Endodermal cell (in vitro differentiated cells): ENCODE data around the gene AGMAT. TPM values are rescaled to one million over a fixed set of nuclear protein-coding genes. Genes with fewer than 3 reads are reported as not detected.

ENCODE experiments used
- DNase-seq: peaks from one replicate; pipeline ENCODE4 v3.0.0-alpha.2; 2017
- H3K27ac ChIP-seq: 2 replicates; pipeline ENCODE4 v1.5.1; 2013; ENCODE audit warnings: mild to moderate bottlenecking, low read depth, low read length, moderate library complexity
- H3K27me3 ChIP-seq: 2 replicates; pipeline ENCODE4 v1.6.1; 2013; ENCODE audit warnings: mild to moderate bottlenecking, low read length, moderate library complexity; ENCODE audit not compliant: insufficient read depth, control insufficient read depth, poor library complexity, severe bottlenecking
- H3K36me3 ChIP-seq: 2 replicates; pipeline ENCODE4 v1.7.0; 2013; ENCODE audit warnings: mild to moderate bottlenecking, low read length, moderate library complexity; ENCODE audit not compliant: control insufficient read depth, insufficient read depth
- H3K4me1 ChIP-seq: one replicate; pipeline ENCODE4 v1.7.0; 2013; ENCODE audit warnings: low read length; ENCODE audit not compliant: control insufficient read depth, insufficient read depth
- H3K4me3 ChIP-seq: 2 replicates; pipeline ENCODE4 v1.5.1; 2013; ENCODE audit warnings: mild to moderate bottlenecking, low read length, moderate library complexity
- H3K9ac ChIP-seq: 2 replicates; pipeline ENCODE4 v1.6.1; 2013; ENCODE audit warnings: mild to moderate bottlenecking, low read length, moderate library complexity; ENCODE audit not compliant: poor library complexity, severe bottlenecking; ENCODE audit errors: extremely low read depth
- H3K9me3 ChIP-seq: 2 replicates; pipeline ENCODE4 v1.6.1; 2013; ENCODE audit warnings: mild to moderate bottlenecking, low read length, moderate library complexity; ENCODE audit not compliant: control insufficient read depth
- H3K27ac Mint-ChIP-seq: 2 replicates; pipeline ENCODE4 v1.8.0; 2020; ENCODE audit warnings: mixed read lengths
- H3K27me3 Mint-ChIP-seq: 2 replicates; pipeline ENCODE4 v1.8.0; 2021; ENCODE audit warnings: mild to moderate bottlenecking, mixed read lengths; ENCODE audit not compliant: insufficient read depth
- H3K36me3 Mint-ChIP-seq: 2 replicates; pipeline ENCODE4 v1.8.0; 2020; ENCODE audit warnings: low read depth, mixed read lengths
- H3K4me1 Mint-ChIP-seq: 2 replicates; pipeline ENCODE4 v1.8.0; 2020; ENCODE audit warnings: mixed read lengths
- H3K4me3 Mint-ChIP-seq: 2 replicates; pipeline ENCODE4 v1.8.0; 2020; ENCODE audit warnings: mild to moderate bottlenecking, moderate library complexity, mixed read lengths
- H3K9me3 Mint-ChIP-seq: 2 replicates; pipeline ENCODE4 v1.8.0; 2020; ENCODE audit warnings: mild to moderate bottlenecking, mixed read lengths
- CTCF ChIP-seq: fragments of 200-600 bp; sonication (generic); conservative IDR thresholded peaks from 2 replicates; pipeline ENCODE4 v1.5.0; 2021; ENCODE audit warnings: antibody characterized with exemption, mild to moderate bottlenecking
- WGBS, 2 experiments: methylation state at CpG; one replicate each; pipeline versions ENCODE4 v1.1.5 to v1.1.7; 2013; ENCODE audit warnings: missing lambda C conversion rate in 2 of 2, mixed read lengths in 1 of 2; ENCODE audit not compliant: insufficient coverage in 1 of 2, insufficient read length in 1 of 2; 5-methylcytosine and 5-hydroxymethylcytosine counted together
- total RNA-seq, 2 donors: library from RNA; stranded (reverse); fragmentation: NEBNext Ultra II Directional in 1 of 2; extraction: Animal tissue kit (Norgen Biotek cat#: 25700) in 1 of 2; gene quantifications; 2 replicates in 1 of 2; 3 replicates in 1 of 2; pipeline ENCODE4 v1.2.1, GENCODE V29; 2021

AGMAT gene
- total RNA-seq, 2 donors from 2014 or later: 3.8 to 4.4 TPM

- H3K4me1 Mint-ChIP-seq: peaks cover 11% of the 10 kb centered on the region
- no peak for TF ChIP-seq CTCF
- H3K27ac ChIP-seq: no peak overlapping the region
- H3K36me3 ChIP-seq: peaks cover 42% of the 10 kb centered on the region
- H3K4me1 ChIP-seq: no peaks in the 10 kb centered on the region
- peaks cover 29% of the 10 kb centered on the region for H3K36me3 Mint-ChIP-seq
- no peaks in the 10 kb centered on the region for H3K27me3 Mint-ChIP-seq
- H3K4me3 ChIP-seq: no peak overlapping the region
- no peak overlapping the region for H3K9ac ChIP-seq
- no peaks in the 10 kb centered on the region for H3K9me3 ChIP-seq
- 99 to 100% methylated on average over 1 to 4 of the region's 4 CpGs for WGBS, 2 experiments
- DNase-seq: no peak
- H3K9me3 Mint-ChIP-seq: no peaks in the 10 kb centered on the region
- H3K27me3 ChIP-seq: no peaks in the 10 kb centered on the region
- no peak overlapping the region for H3K27ac Mint-ChIP-seq
- no peak overlapping the region for H3K4me3 Mint-ChIP-seq
Observed at GRCh38 chr1:15531003-15531402, 53.8 kb downstream of the AGMAT start.

GRCh38 chr1:15526490-15527339 is 58.1 kb downstream of the AGMAT start, which contains the start of gene DNAJC16:
Gene DNAJC16, plus strand, starts transcription at chr1:15526848. Its CDS starts 2,258 bp downstream, at chr1:15529106.
- 0 to 1% methylated on average over 34 to 65 of the region's 65 CpGs for WGBS, 2 experiments
- Mint-ChIP-seq H3K27me3 (no peaks in the 10 kb centered on the region), H3K36me3 (peaks cover 15% of the 10 kb centered on the region), H3K4me3 (peak within 1 kb of the TSS; percentile 82), H3K9me3 (no peaks in the 10 kb centered on the region), H3K27ac (peak within 1 kb of the TSS; percentile 100), H3K4me1 (peaks cover 25% of the 10 kb centered on the region)
- H3K36me3 ChIP-seq: peaks cover 24% of the 10 kb centered on the region
- TF ChIP-seq CTCF: peak; percentile 33
- peak within 1 kb of the TSS; percentile 93 for H3K4me3 ChIP-seq
- no peaks in the 10 kb centered on the region for H3K4me1 ChIP-seq
- peak within 1 kb of the TSS; percentile 91 for H3K27ac ChIP-seq
- no peaks in the 10 kb centered on the region for H3K27me3 ChIP-seq
- no peaks in the 10 kb centered on the region for H3K9me3 ChIP-seq
- DNase-seq: peak; percentile 100
- peak within 1 kb of the TSS; percentile 85 for H3K9ac ChIP-seq

- peaks cover 30% of the 10 kb centered on the region for H3K4me1 Mint-ChIP-seq
- H3K27me3 Mint-ChIP-seq: no peaks in the 10 kb centered on the region
- peak overlapping the region; percentile 42 for H3K27ac ChIP-seq
- no peaks in the 10 kb centered on the region for H3K9me3 Mint-ChIP-seq
- H3K4me1 ChIP-seq: no peaks in the 10 kb centered on the region
- no peak for TF ChIP-seq CTCF
- 0 to 6% methylated on average over 1 to 9 of the region's 9 CpGs for WGBS, 2 experiments
- H3K9me3 ChIP-seq: no peaks in the 10 kb centered on the region
- H3K36me3 Mint-ChIP-seq: peaks cover 14% of the 10 kb centered on the region
- H3K9ac ChIP-seq: peak overlapping the region; percentile 38
- H3K27ac Mint-ChIP-seq: peak overlapping the region; percentile 100
- H3K27me3 ChIP-seq: no peaks in the 10 kb centered on the region
- peak overlapping the region; percentile 82 for H3K4me3 Mint-ChIP-seq
- DNase-seq: no peak
- H3K4me3 ChIP-seq: peak overlapping the region; percentile 79
- H3K36me3 ChIP-seq: peaks cover 18% of the 10 kb centered on the region
Observed at GRCh38 chr1:15526021-15526489, 58.8 kb downstream of the AGMAT start.
